ENCODE results near the gene CXCL9.

The CXCL9 gene

DNA sequence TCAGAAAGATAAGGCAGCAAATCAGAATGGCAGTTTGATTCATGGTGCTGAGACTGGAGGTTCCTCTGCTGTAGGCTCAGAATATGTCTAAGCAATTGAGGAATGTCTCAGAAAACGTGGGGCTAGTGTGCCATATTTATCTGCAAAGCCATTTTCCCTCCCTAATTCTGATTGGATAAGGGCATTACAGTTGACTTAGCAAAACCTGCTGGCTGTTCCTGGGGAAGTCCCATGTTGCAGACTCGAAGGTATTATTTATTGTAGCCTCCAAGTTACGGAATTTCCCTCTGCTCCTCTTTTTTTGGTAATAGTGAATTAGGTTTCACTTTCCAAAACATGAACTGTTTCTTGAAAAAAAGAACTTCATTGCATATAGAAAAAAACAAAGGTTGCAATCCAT lies 16.1 kb upstream of the CXCL9 start, which contains the start of gene CXCL10:
Gene CXCL10, minus strand, starts transcription at position 109 of the 400 bp plus-strand sequence. Its CDS starts 66 bp downstream, at position 43.
- Histone ChIP-seq H3K27me3 (replicated peaks; ENCODE audit: insufficient read depth, low read length) (no peaks in the 10 kb centered on the region), H3K9ac (ENCODE audit: low read length) (no peak within 1 kb of the TSS), H3K4me1 (ENCODE audit: low read length) (peaks cover 16% of the 10 kb centered on the region), H3K36me3 (replicated peaks; ENCODE audit: insufficient read depth, low read length) (no peaks in the 10 kb centered on the region), H3K79me2 (ENCODE audit: low read length) (no peaks in the 10 kb centered on the region), H3F3A (ENCODE audit: insufficient read depth, low read length) (no peaks in the 10 kb centered on the region), H3K9me2 (replicated peaks; ENCODE audit: insufficient read depth, low read length) (no peaks in the 10 kb centered on the region), H2AFZ (ENCODE audit: low read length) (no peak within 1 kb of the TSS), H3K9me3 (replicated peaks; ENCODE audit: insufficient read depth, low read length) (no peaks in the 10 kb centered on the region), H3K27ac (ENCODE audit: low read length) (no peak within 1 kb of the TSS), H3K4me2 (ENCODE audit: low read depth, low read length) (no peak within 1 kb of the TSS; the same call in 1 of the 2 replicates), H4K20me1 (ENCODE audit: insufficient read depth, low read length) (no peaks in the 10 kb centered on the region), H3K4me3 (ENCODE audit: low read length) (no peak within 1 kb of the TSS)
- TF ChIP-seq EZH2 (optimal IDR thresholded peaks at IDR 0.05; ENCODE audit: low read depth, low read length), result no peak
- TF ChIP-seq, protein P1, sequence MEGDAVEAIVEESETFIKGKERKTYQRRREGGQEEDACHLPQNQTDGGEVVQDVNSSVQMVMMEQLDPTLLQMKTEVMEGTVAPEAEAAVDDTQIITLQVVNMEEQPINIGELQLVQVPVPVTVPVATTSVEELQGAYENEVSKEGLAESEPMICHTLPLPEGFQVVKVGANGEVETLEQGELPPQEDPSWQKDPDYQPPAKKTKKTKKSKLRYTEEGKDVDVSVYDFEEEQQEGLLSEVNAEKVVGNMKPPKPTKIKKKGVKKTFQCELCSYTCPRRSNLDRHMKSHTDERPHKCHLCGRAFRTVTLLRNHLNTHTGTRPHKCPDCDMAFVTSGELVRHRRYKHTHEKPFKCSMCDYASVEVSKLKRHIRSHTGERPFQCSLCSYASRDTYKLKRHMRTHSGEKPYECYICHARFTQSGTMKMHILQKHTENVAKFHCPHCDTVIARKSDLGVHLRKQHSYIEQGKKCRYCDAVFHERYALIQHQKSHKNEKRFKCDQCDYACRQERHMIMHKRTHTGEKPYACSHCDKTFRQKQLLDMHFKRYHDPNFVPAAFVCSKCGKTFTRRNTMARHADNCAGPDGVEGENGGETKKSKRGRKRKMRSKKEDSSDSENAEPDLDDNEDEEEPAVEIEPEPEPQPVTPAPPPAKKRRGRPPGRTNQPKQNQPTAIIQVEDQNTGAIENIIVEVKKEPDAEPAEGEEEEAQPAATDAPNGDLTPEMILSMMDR (IDR thresholded peaks at IDR 0.05; ENCODE audit: low read length), result no peak
- no peak for TF ChIP-seq EZH2phosphoT487 (IDR thresholded peaks at IDR 0.05; ENCODE audit: low read length)
- DNase-seq, result peak; percentile 50

DNA sequence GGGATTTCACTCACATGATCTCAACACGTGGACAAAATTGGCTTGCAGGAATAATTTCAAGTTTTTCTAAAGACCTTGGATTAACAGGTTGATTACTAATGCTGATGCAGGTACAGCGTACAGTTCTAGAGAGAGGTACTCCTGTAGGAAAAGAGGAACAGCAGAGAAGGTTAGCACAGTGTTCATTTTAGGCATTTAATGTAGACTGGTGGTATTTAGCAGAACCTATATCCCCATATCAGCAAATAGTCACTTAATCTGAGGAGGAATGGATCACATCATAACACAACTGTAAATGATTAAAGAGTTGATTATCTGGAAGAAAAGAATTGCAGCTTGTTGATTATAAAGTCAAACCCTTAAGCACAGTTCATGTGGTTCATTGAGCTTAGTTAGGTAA lies 15.4 kb upstream of the CXCL9 start:
- H3K9me3 ChIP-seq (replicated peaks; ENCODE audit: insufficient read depth, low read length), result no peaks in the 10 kb centered on the region
- no peaks in the 10 kb centered on the region for H3K79me2 ChIP-seq (ENCODE audit: low read length)
- H3K4me3 ChIP-seq (ENCODE audit: low read length), result no peak overlapping the region
- no peaks in the 10 kb centered on the region for H3F3A ChIP-seq (ENCODE audit: insufficient read depth, low read length)
- TF ChIP-seq EZH2 (optimal IDR thresholded peaks at IDR 0.05; ENCODE audit: low read depth, low read length), result no peak
- no peaks in the 10 kb centered on the region for H3K36me3 ChIP-seq (replicated peaks; ENCODE audit: insufficient read depth, low read length)
- H3K9ac ChIP-seq (ENCODE audit: low read length), result no peak overlapping the region
- H3K4me2 ChIP-seq (ENCODE audit: low read depth, low read length), result no peak overlapping the region
- H3K4me1 ChIP-seq (ENCODE audit: low read length), result peaks cover 17% of the 10 kb centered on the region
- H3K9me2 ChIP-seq (replicated peaks; ENCODE audit: insufficient read depth, low read length), result no peaks in the 10 kb centered on the region
- H3K27me3 ChIP-seq (replicated peaks; ENCODE audit: insufficient read depth, low read length), result no peaks in the 10 kb centered on the region
- H3K27ac ChIP-seq (ENCODE audit: low read length), result no peak overlapping the region
- no peak for DNase-seq
- no peak overlapping the region for H2AFZ ChIP-seq (ENCODE audit: low read length)
- H4K20me1 ChIP-seq (ENCODE audit: insufficient read depth, low read length), result no peaks in the 10 kb centered on the region

DNA sequence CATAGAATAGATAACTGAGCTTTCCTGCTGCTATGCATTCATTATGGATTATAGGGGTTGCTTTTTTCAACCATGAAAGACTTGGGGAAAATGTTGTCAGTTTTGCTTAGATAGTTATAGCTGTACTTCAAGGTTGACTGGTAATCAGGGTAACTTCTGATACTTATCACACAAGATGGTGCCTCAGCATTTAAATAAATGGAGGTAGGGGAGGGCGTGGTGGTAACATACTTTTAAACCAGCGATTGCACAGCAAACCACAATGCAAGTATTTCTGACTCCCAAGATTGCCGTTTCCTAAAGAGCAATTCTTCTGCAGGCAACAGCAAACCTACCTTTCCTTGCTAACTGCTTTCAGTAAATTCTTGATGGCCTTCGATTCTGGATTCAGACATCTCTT lies 14.7 kb upstream of the CXCL9 start:
- Histone ChIP-seq H3K36me3 (replicated peaks; ENCODE audit: insufficient read depth, low read length) (no peaks in the 10 kb centered on the region), H3K9me2 (replicated peaks; ENCODE audit: insufficient read depth, low read length) (no peaks in the 10 kb centered on the region), H2AFZ (ENCODE audit: low read length) (no peak overlapping the region), H3K4me3 (ENCODE audit: low read length) (no peak overlapping the region), H3K27ac (ENCODE audit: low read length) (no peak overlapping the region), H3K9ac (ENCODE audit: low read length) (no peak overlapping the region), H3K79me2 (ENCODE audit: low read length) (no peaks in the 10 kb centered on the region), H3K27me3 (replicated peaks; ENCODE audit: insufficient read depth, low read length) (no peaks in the 10 kb centered on the region), H4K20me1 (ENCODE audit: insufficient read depth, low read length) (no peaks in the 10 kb centered on the region), H3K4me2 (ENCODE audit: low read depth, low read length) (no peak overlapping the region), H3K9me3 (replicated peaks; ENCODE audit: insufficient read depth, low read length) (no peaks in the 10 kb centered on the region), H3F3A (ENCODE audit: insufficient read depth, low read length) (no peaks in the 10 kb centered on the region), H3K4me1 (ENCODE audit: low read length) (peaks cover 23% of the 10 kb centered on the region)
- no peak for DNase-seq
- TF ChIP-seq EZH2phosphoT487 (IDR thresholded peaks at IDR 0.05; ENCODE audit: low read length) (no peak), EZH2 (optimal IDR thresholded peaks at IDR 0.05; ENCODE audit: low read depth, low read length) (no peak)
- TF ChIP-seq, protein P1 (IDR thresholded peaks at IDR 0.05; ENCODE audit: low read length), result no peak

DNA sequence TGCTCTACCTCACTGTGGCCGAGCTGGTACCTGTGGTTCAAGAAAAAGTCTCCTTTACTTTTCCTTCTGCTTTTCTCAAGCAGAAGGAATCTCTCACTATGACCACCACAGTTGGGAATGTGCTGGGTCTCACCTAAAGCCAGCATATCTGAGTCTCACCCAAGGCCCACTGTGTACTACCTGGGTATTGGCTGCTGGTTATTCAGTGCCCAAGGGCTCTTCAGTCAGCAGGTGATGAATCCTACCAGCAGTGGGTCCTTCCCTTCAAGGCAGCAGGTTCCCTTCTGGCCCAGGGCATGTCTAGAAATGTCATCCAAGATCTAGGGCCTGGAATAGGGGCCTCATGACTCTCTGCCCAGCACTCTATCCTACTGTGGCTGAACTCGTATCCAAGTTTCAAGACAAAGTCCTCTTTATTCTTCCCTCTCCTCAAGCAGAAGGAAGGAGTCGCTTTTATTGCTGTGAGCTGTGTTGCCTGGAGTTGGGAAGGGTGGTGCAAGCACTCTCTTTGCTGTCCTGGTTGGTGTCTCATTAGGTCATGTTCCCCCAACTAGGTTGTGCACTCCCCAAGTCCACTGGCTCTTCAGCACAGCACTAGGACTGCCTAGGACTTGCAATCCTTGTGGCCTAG lies 9.9 kb upstream of the CXCL9 start:
- Histone ChIP-seq H3K4me3 (ENCODE audit: low read length) (no peak overlapping the region), H3K9ac (ENCODE audit: low read length) (peak overlapping the region; percentile 54), H4K20me1 (ENCODE audit: insufficient read depth, low read length) (no peaks in the 10 kb centered on the region), H3K27ac (ENCODE audit: low read length) (peak overlapping the region; percentile 95), H3K27me3 (replicated peaks; ENCODE audit: insufficient read depth, low read length) (no peaks in the 10 kb centered on the region), H3K9me2 (replicated peaks; ENCODE audit: insufficient read depth, low read length) (no peaks in the 10 kb centered on the region), H3K4me1 (ENCODE audit: low read length) (peaks cover 56% of the 10 kb centered on the region), H3K9me3 (replicated peaks; ENCODE audit: insufficient read depth, low read length) (no peaks in the 10 kb centered on the region), H2AFZ (ENCODE audit: low read length) (peak overlapping the region; percentile 24), H3K4me2 (ENCODE audit: low read depth, low read length) (no peak overlapping the region; the same call in 1 of the 2 replicates), H3F3A (ENCODE audit: insufficient read depth, low read length) (peaks cover 25% of the 10 kb centered on the region), H3K36me3 (replicated peaks; ENCODE audit: insufficient read depth, low read length) (no peaks in the 10 kb centered on the region), H3K79me2 (ENCODE audit: low read length) (no peaks in the 10 kb centered on the region)
- no peak for TF ChIP-seq EZH2 (optimal IDR thresholded peaks at IDR 0.05; ENCODE audit: low read depth, low read length)
- no peak for TF ChIP-seq EZH2phosphoT487 (IDR thresholded peaks at IDR 0.05; ENCODE audit: low read length)
- TF ChIP-seq, protein P1 (IDR thresholded peaks at IDR 0.05; ENCODE audit: low read length), result no peak
- DNase-seq, result no peak

Data from MM.1S (cell line).